HepG2 (cell line): ENCODE data around the gene OSBPL2. TPM values are rescaled to one million over a fixed set of nuclear protein-coding genes. Genes with fewer than 3 reads are reported as not detected.
A peak's percentile ranks its signal among the peaks of the same experiment; 100 is the strongest.

Experiments
- ARNTL ChIP-seq: sonication (generic); formaldehyde crosslinking; IDR thresholded peaks from 2 replicates; pipeline ENCODE4 v1.4.0; 2020; ENCODE audit warnings: mild to moderate bottlenecking, missing genetic modification reagents
- FOXO1 ChIP-seq: sonication (generic); formaldehyde crosslinking; IDR thresholded peaks from 2 replicates; pipeline ENCODE4 v1.4.0; 2020; ENCODE audit warnings: missing genetic modification reagents
- POLR2G ChIP-seq: fragments of 200-400 bp; formaldehyde crosslinking; IDR thresholded peaks from 2 replicates; pipeline ENCODE4 v1.6.1; 2018; ENCODE audit warnings: mild to moderate bottlenecking, low read depth, low read length, moderate library complexity
- SAP130 ChIP-seq: IDR thresholded peaks from 2 replicates; pipeline ENCODE4 v1.6.1; 2016; ENCODE audit warnings: low read depth
- ZFP62 ChIP-seq: sonication (generic); formaldehyde crosslinking; IDR thresholded peaks from 2 replicates; pipeline ENCODE4 v1.4.0; 2020; ENCODE audit warnings: missing genetic modification reagents
- ZNF253 ChIP-seq: sonication (generic); formaldehyde crosslinking; IDR thresholded peaks from 2 replicates; pipeline ENCODE4 v1.8.0; 2022; ENCODE audit warnings: mild to moderate bottlenecking, missing genetic modification reagents, borderline replicate concordance
- polyA plus RNA-seq, 8 experiments: library from polyadenylated mRNA; depleted of rRNA in 3 of 8; stranded (reverse) in 7 of 8; unstranded in 1 of 8; fragments of >200 nt; fragmentation: Illumina TruSeq in 4 of 8; extraction: Trizol in 4 of 8; gene quantifications; 2 replicates each; pipeline versions ENCODE4 v1.2.1 to v1.2.3, GENCODE V29; 2011 to 2016; ENCODE audit warnings: low read depth in 4 of 8, missing spikeins in 1 of 8, mixed read lengths in 1 of 8; ENCODE audit not compliant: insufficient read depth in 1 of 8
- total RNA-seq, 5 experiments: library from RNA; depleted of rRNA; stranded (reverse); fragments of >200 nt; fragmentation: Illumina TruSeq; extraction: Trizol; gene quantifications; 2 replicates each; pipeline ENCODE4 v1.2.3, GENCODE V29; 2016; ENCODE audit warnings: low read depth in 1 of 5
- TF ChIP-seq, protein P1 (sequence below): sonication (generic); formaldehyde crosslinking; IDR thresholded peaks from 2 replicates; pipeline ENCODE4 v1.5.0; 2020; ENCODE audit warnings: mild to moderate bottlenecking, missing genetic modification reagents, borderline replicate concordance
- TF ChIP-seq, protein P2 (sequence below): sonication (generic); formaldehyde crosslinking; IDR thresholded peaks from 2 replicates; pipeline ENCODE4 v1.5.0; 2020; ENCODE audit warnings: mild to moderate bottlenecking, missing genetic modification reagents
- TF ChIP-seq, protein P3 (sequence below): sonication (generic); formaldehyde crosslinking; conservative IDR thresholded peaks from 2 replicates; pipeline ENCODE4 v1.4.0; 2020; ENCODE audit warnings: missing genetic modification reagents
- TF ChIP-seq, protein P4 (sequence below): IDR thresholded peaks from 2 replicates; pipeline ENCODE4 v1.6.1; 2012; ENCODE audit warnings: inconsistent platforms
- TF ChIP-seq, protein P5 (sequence below): sonication (generic); formaldehyde crosslinking; IDR thresholded peaks from 2 replicates; pipeline ENCODE4 v1.5.0; 2020; ENCODE audit warnings: mild to moderate bottlenecking, missing genetic modification reagents, moderate library complexity
- TF ChIP-seq, protein P6 (sequence below): sonication (generic); formaldehyde crosslinking; IDR thresholded peaks from 2 replicates; pipeline ENCODE4 v1.8.0; 2022; ENCODE audit warnings: mild to moderate bottlenecking, missing genetic modification reagents; ENCODE audit not compliant: insufficient replicate concordance
- TF ChIP-seq, protein P7 (sequence below): sonication (generic); formaldehyde crosslinking; IDR thresholded peaks from 2 replicates; pipeline ENCODE4 v1.9.0; 2022; ENCODE audit warnings: low read depth, missing genetic modification reagents

OSBPL2 gene
- total and polyA plus RNA-seq, 2 of the 13 experiments (the other 11 are each of a cell fraction or from before 2014, with no cell fraction given) = 18.5 to 37.4 TPM

DNA sequence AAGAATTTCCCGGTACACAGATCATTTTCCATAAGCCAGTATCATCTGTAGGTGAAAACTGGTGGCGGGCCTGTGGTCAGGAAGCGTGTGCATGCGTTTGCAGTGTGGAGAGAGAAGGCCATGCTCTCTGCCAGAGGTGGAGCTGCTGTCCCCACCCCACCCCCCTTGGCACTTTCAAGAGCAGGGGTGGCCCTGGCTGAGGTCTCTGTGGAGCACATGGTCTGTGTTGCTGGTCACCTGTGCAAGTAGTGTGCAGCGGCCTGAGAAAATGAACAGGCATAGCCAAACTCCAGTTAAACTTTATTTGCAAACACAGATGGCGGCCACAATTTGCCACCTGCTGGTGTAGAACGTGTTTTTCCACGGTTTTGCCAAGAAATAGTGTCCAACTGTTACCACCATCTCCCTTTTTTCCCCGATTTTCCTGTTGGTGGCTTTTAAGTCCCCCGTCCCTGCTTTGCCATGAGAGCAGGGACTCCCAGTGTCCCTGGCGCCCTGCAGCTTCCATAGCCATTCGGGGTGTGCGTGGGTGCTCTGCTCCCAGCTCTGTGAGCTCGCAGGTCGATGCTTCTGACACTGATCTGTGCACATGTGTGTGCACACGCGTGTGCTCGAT lies 66.9 kb downstream of the OSBPL2 start (continued):
- TF ChIP-seq, protein P1, sequence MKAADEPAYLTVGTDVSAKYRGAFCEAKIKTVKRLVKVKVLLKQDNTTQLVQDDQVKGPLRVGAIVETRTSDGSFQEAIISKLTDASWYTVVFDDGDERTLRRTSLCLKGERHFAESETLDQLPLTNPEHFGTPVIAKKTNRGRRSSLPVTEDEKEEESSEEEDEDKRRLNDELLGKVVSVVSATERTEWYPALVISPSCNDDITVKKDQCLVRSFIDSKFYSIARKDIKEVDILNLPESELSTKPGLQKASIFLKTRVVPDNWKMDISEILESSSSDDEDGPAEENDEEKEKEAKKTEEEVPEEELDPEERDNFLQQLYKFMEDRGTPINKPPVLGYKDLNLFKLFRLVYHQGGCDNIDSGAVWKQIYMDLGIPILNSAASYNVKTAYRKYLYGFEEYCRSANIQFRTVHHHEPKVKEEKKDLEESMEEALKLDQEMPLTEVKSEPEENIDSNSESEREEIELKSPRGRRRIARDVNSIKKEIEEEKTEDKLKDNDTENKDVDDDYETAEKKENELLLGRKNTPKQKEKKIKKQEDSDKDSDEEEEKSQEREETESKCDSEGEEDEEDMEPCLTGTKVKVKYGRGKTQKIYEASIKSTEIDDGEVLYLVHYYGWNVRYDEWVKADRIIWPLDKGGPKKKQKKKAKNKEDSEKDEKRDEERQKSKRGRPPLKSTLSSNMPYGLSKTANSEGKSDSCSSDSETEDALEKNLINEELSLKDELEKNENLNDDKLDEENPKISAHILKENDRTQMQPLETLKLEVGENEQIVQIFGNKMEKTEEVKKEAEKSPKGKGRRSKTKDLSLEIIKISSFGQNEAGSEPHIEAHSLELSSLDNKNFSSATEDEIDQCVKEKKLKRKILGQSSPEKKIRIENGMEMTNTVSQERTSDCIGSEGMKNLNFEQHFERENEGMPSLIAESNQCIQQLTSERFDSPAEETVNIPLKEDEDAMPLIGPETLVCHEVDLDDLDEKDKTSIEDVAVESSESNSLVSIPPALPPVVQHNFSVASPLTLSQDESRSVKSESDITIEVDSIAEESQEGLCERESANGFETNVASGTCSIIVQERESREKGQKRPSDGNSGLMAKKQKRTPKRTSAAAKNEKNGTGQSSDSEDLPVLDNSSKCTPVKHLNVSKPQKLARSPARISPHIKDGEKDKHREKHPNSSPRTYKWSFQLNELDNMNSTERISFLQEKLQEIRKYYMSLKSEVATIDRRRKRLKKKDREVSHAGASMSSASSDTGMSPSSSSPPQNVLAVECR = peak; percentile 37; the same call in 1 of the 2 replicates
- TF ChIP-seq ZFP62 (no peak), SAP130 (CRISPR knock-in tag) (peak; percentile 95), ZNF253 (CRISPR knock-in tag) (no peak), ARNTL (CRISPR knock-in tag) (peak; percentile 53; the same call in 1 of the 2 replicates), FOXO1 (CRISPR knock-in tag) (no peak; the same call in 1 of the 2 replicates), POLR2G (peak; percentile 60)
- TF ChIP-seq, protein P2, sequence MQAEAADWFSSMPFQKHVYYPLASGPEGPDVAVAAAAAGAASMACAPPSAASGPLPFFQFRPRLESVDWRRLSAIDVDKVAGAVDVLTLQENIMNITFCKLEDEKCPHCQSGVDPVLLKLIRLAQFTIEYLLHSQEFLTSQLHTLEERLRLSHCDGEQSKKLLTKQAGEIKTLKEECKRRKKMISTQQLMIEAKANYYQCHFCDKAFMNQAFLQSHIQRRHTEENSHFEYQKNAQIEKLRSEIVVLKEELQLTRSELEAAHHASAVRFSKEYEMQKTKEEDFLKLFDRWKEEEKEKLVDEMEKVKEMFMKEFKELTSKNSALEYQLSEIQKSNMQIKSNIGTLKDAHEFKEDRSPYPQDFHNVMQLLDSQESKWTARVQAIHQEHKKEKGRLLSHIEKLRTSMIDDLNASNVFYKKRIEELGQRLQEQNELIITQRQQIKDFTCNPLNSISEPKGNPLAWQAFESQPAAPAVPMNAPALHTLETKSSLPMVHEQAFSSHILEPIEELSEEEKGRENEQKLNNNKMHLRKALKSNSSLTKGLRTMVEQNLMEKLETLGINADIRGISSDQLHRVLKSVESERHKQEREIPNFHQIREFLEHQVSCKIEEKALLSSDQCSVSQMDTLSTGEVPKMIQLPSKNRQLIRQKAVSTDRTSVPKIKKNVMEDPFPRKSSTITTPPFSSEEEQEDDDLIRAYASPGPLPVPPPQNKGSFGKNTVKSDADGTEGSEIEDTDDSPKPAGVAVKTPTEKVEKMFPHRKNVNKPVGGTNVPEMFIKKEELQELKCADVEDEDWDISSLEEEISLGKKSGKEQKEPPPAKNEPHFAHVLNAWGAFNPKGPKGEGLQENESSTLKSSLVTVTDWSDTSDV (CRISPR knock-in tag) = 0 out of 2 replicates have a peak, but pooled peaks have one; percentile 40
- TF ChIP-seq, protein P3, sequence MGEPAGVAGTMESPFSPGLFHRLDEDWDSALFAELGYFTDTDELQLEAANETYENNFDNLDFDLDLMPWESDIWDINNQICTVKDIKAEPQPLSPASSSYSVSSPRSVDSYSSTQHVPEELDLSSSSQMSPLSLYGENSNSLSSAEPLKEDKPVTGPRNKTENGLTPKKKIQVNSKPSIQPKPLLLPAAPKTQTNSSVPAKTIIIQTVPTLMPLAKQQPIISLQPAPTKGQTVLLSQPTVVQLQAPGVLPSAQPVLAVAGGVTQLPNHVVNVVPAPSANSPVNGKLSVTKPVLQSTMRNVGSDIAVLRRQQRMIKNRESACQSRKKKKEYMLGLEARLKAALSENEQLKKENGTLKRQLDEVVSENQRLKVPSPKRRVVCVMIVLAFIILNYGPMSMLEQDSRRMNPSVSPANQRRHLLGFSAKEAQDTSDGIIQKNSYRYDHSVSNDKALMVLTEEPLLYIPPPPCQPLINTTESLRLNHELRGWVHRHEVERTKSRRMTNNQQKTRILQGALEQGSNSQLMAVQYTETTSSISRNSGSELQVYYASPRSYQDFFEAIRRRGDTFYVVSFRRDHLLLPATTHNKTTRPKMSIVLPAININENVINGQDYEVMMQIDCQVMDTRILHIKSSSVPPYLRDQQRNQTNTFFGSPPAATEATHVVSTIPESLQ (CRISPR knock-in tag) = no peak
- TF ChIP-seq, protein P4, sequence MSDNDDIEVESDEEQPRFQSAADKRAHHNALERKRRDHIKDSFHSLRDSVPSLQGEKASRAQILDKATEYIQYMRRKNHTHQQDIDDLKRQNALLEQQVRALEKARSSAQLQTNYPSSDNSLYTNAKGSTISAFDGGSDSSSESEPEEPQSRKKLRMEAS = peak; percentile 93
- TF ChIP-seq, protein P5, sequence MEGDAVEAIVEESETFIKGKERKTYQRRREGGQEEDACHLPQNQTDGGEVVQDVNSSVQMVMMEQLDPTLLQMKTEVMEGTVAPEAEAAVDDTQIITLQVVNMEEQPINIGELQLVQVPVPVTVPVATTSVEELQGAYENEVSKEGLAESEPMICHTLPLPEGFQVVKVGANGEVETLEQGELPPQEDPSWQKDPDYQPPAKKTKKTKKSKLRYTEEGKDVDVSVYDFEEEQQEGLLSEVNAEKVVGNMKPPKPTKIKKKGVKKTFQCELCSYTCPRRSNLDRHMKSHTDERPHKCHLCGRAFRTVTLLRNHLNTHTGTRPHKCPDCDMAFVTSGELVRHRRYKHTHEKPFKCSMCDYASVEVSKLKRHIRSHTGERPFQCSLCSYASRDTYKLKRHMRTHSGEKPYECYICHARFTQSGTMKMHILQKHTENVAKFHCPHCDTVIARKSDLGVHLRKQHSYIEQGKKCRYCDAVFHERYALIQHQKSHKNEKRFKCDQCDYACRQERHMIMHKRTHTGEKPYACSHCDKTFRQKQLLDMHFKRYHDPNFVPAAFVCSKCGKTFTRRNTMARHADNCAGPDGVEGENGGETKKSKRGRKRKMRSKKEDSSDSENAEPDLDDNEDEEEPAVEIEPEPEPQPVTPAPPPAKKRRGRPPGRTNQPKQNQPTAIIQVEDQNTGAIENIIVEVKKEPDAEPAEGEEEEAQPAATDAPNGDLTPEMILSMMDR (CRISPR knock-in tag) = peak; percentile 35; the same call in 1 of the 2 replicates
- TF ChIP-seq, protein P6, sequence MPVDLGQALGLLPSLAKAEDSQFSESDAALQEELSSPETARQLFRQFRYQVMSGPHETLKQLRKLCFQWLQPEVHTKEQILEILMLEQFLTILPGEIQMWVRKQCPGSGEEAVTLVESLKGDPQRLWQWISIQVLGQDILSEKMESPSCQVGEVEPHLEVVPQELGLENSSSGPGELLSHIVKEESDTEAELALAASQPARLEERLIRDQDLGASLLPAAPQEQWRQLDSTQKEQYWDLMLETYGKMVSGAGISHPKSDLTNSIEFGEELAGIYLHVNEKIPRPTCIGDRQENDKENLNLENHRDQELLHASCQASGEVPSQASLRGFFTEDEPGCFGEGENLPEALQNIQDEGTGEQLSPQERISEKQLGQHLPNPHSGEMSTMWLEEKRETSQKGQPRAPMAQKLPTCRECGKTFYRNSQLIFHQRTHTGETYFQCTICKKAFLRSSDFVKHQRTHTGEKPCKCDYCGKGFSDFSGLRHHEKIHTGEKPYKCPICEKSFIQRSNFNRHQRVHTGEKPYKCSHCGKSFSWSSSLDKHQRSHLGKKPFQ = no peak
- TF ChIP-seq, protein P7, sequence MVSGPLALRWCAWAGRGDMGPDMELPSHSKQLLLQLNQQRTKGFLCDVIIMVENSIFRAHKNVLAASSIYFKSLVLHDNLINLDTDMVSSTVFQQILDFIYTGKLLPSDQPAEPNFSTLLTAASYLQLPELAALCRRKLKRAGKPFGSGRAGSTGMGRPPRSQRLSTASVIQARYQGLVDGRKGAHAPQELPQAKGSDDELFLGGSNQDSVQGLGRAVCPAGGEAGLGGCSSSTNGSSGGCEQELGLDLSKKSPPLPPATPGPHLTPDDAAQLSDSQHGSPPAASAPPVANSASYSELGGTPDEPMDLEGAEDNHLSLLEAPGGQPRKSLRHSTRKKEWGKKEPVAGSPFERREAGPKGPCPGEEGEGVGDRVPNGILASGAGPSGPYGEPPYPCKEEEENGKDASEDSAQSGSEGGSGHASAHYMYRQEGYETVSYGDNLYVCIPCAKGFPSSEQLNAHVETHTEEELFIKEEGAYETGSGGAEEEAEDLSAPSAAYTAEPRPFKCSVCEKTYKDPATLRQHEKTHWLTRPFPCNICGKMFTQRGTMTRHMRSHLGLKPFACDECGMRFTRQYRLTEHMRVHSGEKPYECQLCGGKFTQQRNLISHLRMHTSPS (CRISPR knock-in tag) = peak; percentile 43; the same call in 1 of the 2 replicates
